HCT116 (cell line): ENCODE measurements around the gene SOAT2.

Experiments
- CBX3 ChIP-seq: IDR thresholded peaks from 2 replicates; pipeline ENCODE4 v1.6.1; 2012; ENCODE audit warnings: low read depth
- EZH2 ChIP-seq: fragments of 200-600 bp; sonication (generic); IDR thresholded peaks from 2 replicates; pipeline ENCODE4 v1.6.1; 2017; ENCODE audit warnings: antibody characterized with exemption, mixed run types
- MAX ChIP-seq: IDR thresholded peaks from 2 replicates; pipeline ENCODE4 v1.6.1; 2012
- POLR2A ChIP-seq: IDR thresholded peaks from 2 replicates; pipeline ENCODE4 v1.7.0; 2011; ENCODE audit warnings: borderline replicate concordance; ENCODE audit not compliant: insufficient read depth, insufficient read length; ENCODE audit errors: extremely low read depth
- POLR2AphosphoS5 ChIP-seq: IDR thresholded peaks from 2 replicates; pipeline ENCODE4 v1.6.1; 2011; ENCODE audit warnings: mild to moderate bottlenecking, low read depth, low read length, moderate library complexity
- SIN3A ChIP-seq: IDR thresholded peaks from 2 replicates; pipeline ENCODE4 v1.6.1; 2012; ENCODE audit warnings: low read depth
- YY1 ChIP-seq: IDR thresholded peaks from 2 replicates; pipeline ENCODE4 v1.6.1; 2011; ENCODE audit warnings: low read length, low read depth, moderate library complexity, mild to moderate bottlenecking; ENCODE audit not compliant: insufficient replicate concordance; ENCODE audit errors: extremely low read depth
- TF ChIP-seq, protein P1 (sequence below), 3 experiments: fragments of 200-600 bp in 1 of 3; sonication (generic) in 1 of 3; IDR thresholded peaks in 2 of 3; conservative IDR thresholded peaks in 1 of 3; 2 replicates each; pipeline ENCODE4 v1.5.1; 2012 to 2017; ENCODE audit warnings: low read depth in 2 of 3, low read length in 2 of 3, antibody characterized with exemption in 1 of 3, borderline replicate concordance in 1 of 3, control low read depth in 1 of 3, mild to moderate bottlenecking in 1 of 3, mixed read lengths in 1 of 3, mixed run types in 1 of 3, moderate library complexity in 1 of 3; ENCODE audit not compliant: insufficient read depth in 1 of 3

- TF ChIP-seq MAX (no peak), YY1 (no peak), POLR2A (no peak), EZH2 (no peak), SIN3A (no peak), POLR2AphosphoS5 (no peak), CBX3 (no peak)
- TF ChIP-seq, protein P1, sequence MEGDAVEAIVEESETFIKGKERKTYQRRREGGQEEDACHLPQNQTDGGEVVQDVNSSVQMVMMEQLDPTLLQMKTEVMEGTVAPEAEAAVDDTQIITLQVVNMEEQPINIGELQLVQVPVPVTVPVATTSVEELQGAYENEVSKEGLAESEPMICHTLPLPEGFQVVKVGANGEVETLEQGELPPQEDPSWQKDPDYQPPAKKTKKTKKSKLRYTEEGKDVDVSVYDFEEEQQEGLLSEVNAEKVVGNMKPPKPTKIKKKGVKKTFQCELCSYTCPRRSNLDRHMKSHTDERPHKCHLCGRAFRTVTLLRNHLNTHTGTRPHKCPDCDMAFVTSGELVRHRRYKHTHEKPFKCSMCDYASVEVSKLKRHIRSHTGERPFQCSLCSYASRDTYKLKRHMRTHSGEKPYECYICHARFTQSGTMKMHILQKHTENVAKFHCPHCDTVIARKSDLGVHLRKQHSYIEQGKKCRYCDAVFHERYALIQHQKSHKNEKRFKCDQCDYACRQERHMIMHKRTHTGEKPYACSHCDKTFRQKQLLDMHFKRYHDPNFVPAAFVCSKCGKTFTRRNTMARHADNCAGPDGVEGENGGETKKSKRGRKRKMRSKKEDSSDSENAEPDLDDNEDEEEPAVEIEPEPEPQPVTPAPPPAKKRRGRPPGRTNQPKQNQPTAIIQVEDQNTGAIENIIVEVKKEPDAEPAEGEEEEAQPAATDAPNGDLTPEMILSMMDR (IDR thresholded peaks at IDR 0.05 in 2 of 3, conservative IDR thresholded peaks at IDR 0.05 in 1 of 3; ENCODE audit: borderline replicate concordance in 1 of 3, insufficient read depth in 1 of 3, low read depth in 2 of 3, low read length in 2 of 3): no peak
These were observed 40.1 kb upstream of the SOAT2 start for GRCh38 chr12:53062977-53063707.
